Measurements from ENCODE around the gene TRPM8.
A peak's percentile ranks its signal among the peaks of the same experiment; 100 is the strongest.
"Not testable (repeated sequence)": the region's sequence is repeated elsewhere in the genome, so short reads cannot be mapped to it uniquely, and the experiment has no call there.

Gene TRPM8

DNA sequence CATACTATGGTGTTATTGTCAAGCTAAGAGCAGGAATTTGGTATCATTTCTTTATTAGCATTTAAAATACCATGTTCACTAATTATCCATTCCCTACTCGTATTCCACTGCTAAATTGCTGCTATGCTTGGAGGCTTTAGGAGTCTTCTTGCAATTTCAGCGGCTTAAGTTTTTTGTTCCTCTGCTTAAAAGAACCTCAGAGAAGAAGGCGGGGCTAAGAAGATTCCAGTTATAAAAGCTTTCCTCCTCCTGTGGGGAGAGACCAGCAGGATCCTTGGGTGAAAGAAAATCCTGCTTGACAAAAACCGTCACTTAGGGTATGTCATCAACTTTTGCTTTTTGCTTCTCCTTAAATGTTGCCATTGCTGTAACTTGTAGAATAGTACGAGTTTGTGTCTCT lies at the start of gene TRPM8:
TRPM8 (plus strand) TSS at position 258 of the 400 bp plus-strand sequence. CDS start 9,165 bp downstream, outside the sequence.
- no peak for DNase-seq

DNA sequence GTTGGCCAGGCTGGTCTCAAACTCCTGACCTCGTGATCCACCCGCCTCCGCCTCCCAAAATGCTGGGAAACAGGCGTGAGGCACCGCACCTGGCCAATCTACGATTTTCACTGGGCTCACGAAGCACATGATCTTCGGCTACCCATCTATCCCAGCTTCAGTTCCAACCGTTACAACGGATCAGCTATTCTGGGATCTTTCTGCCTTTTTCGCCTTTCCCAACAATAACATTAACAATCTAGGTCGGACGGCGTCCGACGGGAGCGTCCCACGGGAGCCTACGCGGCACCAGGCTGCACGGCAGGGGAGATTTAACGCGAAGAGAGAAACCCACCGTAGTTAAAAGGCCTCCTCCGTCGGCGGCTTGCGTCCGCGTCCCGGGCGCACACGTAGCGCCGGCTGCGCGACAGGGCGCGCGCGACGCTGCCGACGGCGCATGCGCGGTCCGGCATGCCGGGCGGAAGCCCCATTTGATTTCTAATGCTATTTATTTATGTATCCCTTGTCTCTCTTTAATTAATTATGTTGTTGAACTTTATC lies 49.1 kb upstream of the TRPM8 start, which contains the start of gene MSL3B:
MSL3B (minus strand) TSS at position 394 of the 540 bp plus-strand sequence.
- DNase-seq: peak; percentile 10

DNA sequence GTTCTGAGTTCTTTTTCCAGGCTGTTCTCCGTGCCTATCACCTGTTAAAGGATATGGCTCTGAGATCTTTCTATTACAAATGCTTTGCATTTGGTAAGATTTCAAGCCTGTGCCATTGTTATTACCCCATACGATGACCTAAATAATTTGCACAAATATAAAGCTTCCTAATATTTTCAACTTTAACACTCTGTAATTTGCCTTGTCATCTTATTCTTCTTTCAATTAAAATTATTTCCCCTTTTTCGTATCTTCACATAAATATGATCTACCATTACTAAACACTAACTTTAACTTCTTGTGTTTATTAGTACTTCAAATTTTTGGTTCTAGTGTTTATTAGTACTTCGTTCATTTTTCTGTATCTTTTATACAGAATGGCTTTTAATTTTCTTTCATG lies 45.7 kb upstream of the TRPM8 start:
- DNase-seq: no peak

DNA sequence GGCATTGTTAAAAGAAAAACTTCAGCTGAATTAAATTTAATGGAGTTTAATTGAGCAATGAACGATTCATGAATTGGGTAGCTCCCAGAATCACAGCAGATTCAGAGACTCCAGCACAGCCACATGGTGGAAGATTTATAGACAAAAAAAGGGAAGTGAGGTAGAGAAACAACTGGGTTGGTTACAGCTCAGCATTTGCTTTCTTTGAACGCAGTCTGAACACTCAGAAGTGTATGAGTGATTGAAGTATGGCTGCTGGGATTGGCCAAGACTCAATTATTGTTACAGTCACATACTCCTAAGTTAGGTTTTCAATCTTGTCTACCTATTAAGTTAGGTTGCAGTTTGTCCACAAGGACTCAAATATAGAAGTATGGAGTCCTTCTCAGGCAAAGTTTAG lies 45.0 kb upstream of the TRPM8 start:
- DNase-seq: not testable (repeated sequence)

DNA sequence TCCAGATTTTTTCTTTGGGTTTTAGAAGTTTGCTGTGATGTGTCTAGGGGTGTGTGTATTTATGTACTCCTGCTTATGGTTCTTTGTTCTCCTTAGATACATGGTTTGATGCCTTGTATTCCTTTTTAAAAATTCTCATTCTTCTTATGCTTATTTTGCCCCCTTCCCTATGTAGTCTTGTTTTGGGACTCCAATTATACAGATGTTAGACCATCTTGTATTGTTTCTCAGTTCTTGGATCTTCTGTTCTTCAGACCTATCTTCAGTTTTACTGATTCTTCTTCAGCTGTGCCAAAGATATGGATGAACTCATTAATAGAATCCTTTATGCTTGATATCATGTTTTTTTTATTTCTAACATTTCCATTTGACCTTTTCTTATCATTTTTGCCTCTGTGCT lies 34.8 kb upstream of the TRPM8 start:
- DNase-seq: no peak

DNA sequence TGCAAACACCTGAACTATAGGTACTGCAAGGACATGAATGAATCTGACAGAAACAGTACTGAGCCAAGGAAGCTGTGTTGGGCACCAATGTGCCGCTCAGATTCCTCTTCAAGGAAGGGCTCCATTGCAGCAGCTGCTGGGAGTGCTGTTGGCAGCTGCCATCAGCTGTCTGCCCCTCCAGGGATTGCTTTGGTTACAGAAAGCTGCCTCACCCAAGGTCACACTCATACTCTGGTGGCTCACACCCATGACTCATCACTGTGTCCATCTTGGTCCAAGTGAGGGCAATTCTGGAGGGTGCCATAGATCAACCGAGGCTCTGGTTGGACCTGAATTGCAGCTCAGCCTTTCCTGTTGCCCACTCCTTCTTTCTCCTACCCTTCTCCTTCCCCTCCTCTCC lies 24.4 kb upstream of the TRPM8 start:
- no peak for DNase-seq

DNA sequence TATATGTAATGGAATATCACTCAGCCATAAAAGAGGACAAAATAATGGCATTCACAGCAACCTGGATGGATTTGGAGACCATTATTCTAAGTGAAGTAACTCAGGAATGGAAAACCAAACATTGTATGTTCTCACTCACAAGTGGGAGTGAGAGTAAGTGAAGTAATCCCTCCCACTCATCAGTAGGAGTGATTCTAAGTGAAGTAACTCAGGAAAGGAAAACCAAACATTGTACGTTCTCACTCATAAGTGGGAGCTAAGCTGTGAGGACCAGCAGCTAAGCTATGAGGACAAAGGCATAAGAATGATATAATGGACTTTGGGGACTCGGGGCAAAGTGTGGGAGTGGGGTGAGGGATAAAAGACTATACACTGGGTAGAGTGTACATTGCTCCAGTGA lies 20.9 kb upstream of the TRPM8 start:
- DNase-seq: peak; percentile 15

DNA sequence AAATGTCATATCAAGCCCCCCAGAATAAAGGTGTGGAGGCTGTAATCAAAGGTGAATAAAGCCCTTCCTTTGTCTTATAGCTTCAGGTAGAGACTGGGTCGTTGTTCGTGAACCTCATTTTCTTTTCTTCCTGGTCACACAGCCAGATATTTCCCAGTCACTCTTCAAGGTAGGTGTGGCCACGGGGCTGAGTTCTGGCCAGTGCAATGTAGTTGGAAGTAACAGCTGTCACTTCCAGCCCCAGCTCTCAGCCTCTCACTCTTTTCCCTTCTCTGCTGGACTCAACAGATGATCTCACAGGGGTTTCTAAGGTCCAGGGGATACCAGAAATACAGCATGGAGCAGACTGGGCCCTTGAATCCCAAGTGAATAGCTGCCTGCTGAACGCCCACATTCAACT lies 15.8 kb upstream of the TRPM8 start:
- no peak for DNase-seq

DNA sequence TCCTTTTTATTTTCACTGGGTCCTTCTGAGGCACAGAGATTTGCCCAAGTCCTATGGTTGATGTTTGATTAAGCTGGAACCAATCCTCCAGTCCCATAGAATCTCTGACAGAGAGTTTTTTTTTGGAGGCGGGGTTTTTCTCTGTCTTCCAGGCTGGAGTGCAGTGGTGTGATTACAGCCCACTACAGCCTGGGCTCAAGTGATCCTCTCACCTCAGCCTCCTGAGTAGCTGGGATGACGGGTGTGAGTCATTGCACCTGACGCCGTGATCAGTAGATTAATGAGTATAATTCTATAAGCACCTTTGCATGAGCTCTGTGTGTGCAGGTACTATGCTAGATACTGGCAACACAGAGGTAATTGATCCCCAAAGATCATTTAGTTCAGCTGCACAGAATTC lies 15.3 kb upstream of the TRPM8 start:
- DNase-seq: no peak

DNA sequence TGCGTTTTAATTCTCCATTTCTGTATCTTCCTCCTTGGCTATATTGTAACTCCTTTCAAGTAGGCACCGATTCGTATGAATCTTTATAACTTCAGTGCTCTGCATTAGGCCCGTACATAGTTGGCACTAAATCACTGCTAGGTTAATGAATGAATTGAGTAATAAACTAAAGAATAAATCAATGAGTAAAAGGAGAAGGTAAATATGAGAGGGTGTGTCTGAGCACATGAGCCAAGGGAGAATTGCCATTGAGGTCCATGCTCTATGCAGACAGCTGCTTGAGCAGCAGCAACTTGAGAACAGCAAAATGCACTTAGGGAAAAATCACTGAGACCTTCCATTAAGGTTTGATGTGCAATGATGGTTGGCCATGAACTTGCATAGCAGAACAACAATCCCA lies 11.2 kb upstream of the TRPM8 start:
- DNase-seq: no peak

DNA sequence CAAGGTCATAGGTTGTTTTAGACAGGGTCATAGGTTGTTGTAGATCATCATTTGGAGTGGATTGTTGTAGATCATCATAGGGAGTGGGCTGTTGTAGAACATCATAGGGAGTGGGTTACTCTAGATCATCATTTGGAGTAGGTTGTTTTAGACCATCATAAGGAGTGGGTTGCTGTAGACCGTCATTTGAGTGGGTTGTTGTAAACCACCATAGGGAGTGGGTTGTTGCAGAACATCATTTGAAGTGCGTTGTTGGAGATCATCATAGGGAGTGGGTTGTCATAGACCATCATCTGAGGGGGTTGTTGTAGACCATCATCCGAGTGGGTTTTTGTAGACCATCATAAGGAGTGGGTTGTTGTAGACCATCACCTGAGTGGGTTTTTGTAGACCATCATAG lies 9.5 kb upstream of the TRPM8 start:
- DNase-seq: no peak

DNA sequence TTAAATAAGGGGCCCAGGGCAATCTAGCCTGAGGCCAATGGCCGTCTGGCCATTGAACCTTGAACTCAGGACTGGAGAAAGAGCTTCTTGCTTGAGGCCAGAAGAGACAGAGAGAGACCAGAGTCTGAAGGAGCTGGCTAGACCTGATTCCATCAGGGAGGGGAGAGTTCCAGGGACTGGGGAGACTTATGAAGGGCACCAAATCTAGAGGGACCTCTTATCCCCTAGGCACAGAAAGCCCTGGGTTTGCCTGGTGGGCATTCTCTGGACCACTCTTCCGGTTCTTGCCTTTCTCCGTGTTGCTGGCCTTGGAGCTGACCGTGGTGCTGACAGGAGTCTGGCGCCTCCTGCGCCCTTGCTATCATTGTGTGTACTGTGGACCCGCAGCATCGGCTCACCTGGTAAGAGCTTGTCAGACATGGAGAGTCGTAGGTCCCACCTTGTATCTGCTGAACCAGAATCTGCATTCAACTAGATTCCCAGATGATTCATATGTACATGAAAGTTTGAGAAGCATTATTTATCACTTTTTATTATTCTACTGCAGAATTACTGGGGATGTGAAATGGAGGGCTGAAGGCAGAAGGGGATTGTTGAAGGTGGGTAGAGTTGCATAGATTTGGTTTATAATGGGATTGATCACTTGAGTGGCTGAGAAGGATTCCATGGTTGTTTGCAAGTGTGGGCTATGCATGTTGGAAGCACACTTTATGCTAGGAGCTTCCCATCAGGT lies 4.3 kb upstream of the TRPM8 start:
- DNase-seq: peak; percentile 33

DNA sequence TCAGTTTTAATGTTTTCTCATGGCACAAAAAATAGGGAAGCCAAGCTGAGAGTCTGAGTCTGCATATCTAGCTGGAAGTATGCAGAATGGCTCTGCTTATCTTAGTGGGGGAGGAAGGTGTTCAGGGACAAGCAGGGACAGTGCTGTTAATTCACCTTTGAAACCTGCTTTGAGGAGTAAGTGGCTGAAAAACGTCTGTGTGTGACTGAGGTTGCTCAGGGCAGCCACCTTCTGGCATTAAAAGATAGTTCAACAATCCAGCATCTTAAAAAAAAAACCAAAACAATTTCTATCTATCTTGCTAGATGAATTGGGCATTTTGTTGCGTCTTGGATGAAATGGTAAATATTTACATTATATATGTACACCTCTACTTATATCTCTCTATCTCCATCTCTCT lies 2.0 kb upstream of the TRPM8 start:
- no peak for DNase-seq

DNA sequence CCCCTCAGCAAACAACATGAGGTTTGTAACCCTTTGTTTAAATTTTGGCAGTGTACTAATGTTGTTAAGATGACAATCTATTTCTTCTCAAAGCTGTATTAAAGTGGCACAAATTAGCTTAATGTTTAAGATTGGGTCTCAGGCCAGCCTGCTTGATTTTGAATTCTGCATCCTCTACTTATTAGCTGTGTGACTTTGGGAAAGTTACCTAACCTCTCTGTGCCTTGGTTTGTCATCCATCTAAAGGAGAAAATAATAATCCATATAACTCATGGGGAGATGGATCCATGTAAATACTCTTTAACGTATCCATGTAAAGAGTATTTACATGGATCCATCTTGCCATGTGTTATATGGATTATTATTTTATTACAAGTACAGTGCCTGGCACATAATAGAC lies 2.1 kb downstream of the TRPM8 start:
- no peak for DNase-seq

DNA sequence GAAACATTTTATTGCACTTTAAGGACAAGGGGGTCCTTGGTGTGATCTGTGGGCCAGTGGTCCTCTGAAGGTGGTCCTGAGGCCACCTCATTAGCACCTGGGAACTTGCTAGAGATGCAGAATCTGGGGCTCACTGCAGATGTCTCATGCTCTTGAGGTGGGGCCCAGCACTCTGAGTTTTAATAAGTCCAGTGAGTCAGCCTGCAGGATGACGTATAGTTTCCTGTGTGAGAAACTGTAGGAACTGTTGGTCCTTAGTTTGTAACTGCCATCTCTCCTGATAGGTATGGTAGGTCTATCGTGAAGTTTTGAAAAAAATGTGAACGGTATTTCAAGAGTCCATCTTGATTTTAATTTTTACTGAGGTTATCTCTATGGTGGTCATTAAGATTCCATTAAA lies 2.8 kb downstream of the TRPM8 start:
- DNase-seq: peak; percentile 62

DNA sequence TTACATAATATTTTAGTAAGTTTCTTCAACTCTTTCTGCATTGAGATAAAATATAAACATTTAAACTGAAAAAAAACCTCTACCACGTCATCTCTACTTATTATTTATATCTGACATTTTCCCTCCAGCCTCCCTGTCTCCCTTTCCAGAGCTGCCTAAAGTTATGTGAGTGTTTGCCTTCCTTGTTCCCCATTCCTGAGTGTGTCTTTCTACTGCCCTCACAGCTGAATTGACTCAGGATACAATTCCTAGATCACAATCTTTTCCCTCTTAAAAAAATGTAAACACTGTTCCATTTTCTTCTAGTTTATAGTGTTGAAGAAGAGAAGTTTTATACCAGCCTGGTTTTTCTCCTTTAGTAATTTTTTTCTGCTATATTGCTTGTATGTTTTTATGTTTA lies 5.3 kb downstream of the TRPM8 start:
- DNase-seq: no peak

DNA sequence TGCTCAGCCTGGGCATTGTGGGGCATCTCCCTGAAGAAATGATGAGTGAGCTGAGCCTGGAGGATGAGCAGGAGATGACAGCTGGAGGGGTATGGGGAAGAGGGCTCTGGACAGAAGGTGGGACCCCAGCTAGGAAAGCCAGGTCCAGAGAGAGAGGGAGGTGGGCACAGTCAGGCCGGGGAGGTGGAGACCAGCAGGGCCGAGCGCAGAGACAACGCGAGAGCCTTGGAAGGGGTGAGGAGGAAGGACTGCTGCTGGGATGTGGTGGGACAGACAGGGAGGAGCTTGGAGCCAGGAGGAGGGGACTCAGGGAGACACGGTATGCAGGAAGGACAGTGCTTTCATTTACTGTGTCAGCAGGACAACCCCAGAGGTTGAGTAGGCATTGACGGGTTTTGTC lies 8.2 kb downstream of the TRPM8 start:
- DNase-seq: no peak

DNA sequence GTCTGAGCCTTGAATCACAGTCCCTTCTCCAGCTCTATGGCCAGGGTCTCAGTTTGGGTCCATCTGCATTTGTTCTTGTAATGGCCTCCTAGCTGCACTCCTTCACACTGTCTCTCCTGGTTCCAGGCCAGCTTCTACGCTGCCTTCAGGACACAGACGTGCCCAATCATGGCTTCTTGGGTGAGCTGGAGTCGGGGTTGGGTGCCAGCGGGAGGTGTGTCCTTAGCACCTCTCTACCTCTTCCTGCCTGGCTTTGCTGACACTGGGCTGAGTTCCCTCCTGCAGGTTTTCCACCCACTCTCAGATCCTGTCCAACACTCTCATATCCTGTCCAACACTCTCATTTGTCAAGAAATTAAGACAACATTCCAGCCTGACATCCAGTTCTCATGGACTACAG lies 9.6 kb downstream of the TRPM8 start:
- DNase-seq: peak; percentile 8

DNA sequence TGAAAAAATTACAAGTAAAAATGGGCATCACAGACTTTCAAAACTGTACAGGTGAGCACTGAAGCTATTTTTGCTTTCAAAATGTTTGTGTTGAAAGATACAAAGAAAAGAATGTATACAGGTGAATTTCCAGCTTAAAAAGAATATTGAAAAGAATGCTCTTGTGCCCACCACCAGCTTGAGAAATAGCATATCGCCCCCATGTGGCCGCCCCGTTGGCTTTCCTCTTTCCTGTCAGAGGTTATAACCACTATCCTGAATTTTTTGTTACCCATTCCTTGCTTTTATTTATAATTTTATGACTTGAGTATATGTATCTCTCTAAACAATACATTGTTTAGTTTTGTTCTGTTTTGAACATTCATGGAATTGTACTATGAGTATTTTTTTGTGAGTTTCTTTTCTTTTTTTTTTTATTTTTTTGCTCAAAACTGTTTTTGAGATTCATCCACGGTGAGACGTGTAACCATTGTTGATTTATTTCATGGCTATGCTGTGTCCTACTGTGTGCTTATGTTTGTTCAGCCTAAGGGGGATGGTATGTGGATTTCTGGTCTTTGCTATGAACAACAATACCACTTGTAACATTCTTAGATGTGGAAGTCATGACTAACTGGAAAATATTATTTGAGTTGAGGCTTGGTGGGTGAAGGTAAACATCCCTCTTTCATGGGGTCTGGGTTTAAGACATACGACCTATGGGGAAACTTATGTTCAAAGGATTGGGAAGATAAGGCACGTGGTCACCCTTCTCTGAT lies 11.6 kb downstream of the TRPM8 start:
- DNase-seq: no peak

DNA sequence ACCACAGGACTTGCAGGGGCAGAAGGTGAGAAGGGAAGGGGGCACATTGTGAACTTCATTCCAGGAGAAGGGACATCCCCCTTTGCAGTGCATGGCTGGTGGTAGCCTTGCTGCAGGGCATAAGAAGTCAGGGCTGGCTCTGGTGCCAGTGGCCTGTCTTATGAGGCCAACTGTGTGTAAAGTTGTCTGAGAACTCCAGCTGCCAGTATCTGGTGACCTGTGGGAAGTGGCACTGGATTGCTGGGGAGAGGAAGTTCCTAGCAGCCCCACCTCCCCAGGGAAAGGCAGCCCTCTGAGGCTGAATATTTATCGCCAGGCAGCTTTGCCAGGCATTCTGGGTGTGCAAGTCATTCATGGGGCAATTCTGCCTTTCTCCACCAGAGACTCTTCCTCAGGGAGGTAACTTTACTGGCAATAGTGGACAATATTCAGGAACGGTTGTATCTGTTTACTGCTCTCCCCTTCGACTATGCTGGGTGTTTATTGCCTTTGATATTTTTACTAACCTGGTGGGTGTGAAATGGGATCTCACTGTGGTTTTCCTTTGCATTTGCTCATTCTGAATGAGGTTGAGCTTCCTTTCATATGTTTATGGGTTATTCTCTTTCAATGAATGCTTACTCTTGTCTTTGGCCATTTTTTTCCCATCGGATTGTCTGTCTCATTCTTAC lies 12.3 kb downstream of the TRPM8 start:
- DNase-seq: peak; percentile 23

DNA sequence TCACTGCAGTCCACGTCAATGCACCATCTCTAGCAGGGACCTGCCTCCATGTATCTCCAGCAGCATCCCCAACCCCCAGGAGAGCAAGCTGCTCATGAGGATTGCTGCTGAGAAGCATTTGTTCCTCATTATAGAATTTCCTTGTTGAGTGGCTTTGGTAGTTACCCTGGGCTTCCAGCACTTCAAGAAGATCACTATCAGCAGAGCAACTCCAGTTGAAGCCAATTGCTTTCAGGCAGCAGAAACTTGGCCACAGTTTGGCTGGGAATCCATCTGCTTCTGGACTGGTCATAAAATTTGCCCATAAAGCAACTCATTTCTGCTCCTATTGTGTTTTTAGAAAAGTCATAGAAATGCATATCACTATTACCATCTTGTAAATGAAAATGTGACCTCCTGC lies 17.4 kb downstream of the TRPM8 start:
- no peak for DNase-seq

DNA sequence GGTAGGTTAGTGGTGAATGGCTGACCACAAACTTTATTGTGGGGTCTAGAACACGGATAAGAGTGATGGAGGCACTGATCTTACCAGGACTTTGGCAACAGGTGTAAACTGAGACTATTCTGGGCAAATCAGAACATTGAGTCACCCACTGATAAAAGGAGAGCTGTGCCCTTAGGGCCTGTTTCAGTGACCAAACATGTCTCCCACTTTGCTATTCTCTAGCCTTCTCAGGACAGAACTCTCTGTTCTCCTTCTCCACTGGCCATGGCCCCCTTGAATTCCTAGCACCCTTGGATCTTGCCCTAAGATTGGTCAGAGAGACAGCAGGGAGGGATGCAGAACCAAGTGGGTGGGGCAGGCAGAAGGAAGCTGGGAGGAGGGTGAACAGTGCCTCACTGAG lies 18.3 kb downstream of the TRPM8 start:
- no peak for DNase-seq

DNA sequence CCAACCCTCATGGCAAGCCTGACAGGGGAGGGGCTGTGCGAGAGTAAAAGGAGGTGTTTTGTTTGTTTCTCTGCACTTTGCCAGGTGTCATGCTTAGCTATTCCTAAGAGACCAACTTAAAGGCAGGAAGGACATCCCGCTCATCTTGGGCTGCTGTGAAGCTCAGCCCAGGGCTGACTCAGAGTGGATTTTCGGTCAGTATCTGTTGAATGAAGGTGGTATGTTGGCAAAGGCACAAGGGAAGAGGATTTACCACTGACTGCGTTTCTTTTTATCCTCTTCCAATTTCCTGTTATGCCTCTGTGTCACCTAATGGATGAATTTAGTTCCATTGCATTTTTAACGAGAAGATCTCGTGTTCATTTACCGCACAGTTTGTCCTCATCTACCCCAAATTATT lies 18.9 kb downstream of the TRPM8 start:
- no peak for DNase-seq
